ENCODE measurements around the gene ITSN1. TPM values are rescaled to one million over a fixed set of nuclear protein-coding genes. Genes with fewer than 3 reads are reported as not detected.

ITSN1 gene
- total and polyA plus RNA-seq, 2 of the 13 experiments (the other 11 are each of a cell fraction or from before 2014, with no cell fraction given): 26.1 to 33.8 TPM

DNA sequence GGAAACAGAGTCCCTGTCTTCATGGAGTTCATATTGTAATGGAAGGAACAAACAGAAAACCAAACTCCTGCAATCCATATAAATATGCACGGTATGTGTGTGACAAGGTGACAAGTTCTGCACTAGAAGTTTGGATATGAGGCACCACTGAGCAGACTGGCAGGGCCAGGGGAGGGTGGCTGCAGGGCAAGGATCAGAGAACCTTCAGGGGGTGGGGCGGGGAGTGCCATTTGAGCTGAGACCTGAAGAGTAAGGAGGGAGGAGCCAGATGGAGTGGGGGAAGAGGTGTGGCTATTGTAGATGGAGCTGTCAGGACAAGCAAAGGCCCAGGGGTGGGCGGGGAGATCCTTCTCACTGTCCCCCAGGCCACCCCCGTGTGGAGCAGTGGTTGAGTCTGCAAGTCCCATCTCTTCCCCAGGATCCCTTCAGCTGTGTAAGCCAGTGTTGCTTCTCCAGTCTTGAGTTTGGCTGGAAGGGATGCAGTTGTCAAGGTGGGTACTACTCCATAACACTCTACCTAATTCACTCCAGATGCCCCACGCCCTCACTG, 196.9 kb downstream of the ITSN1 start:
- no peak overlapping the region for H3K4me3 ChIP-seq (replicated peaks in 1 of 3; ENCODE audit: insufficient read depth in 1 of 3, low read depth in 2 of 3, low read length in 3 of 3)
- H3K4me2 ChIP-seq (ENCODE audit: low read depth, low read length): no peak overlapping the region
- no peak overlapping the region for H2AFZ ChIP-seq (ENCODE audit: low read length)
- no TSS peak for BruUV-seq (replicated peaks)
- ChIA-PET CTCF (ENCODE audit: low intra/inter-chr PET ratio, low total read pairs) (no interaction called here), POLR2A (no interaction called here)
- peaks cover 2 to 11% of the 10 kb centered on the region in 2 experiments; a peak in 3 of 5 replicates for H3K36me3 ChIP-seq (replicated peaks in 1 of 2; ENCODE audit: control insufficient read depth in 1 of 2, insufficient read depth in 2 of 2, low read length in 2 of 2)
- no peaks in the 10 kb centered on the region for H4K20me1 ChIP-seq (ENCODE audit: insufficient read depth, low read length)
- no peak overlapping the region for H3K27ac ChIP-seq (ENCODE audit: extremely low read length, insufficient read depth, low read length)
- DNase-seq (ENCODE audit: low spot score) (no peak), ATAC-seq (no peak), FAIRE-seq (no peak)
- H3K9ac ChIP-seq (ENCODE audit: insufficient read depth, low read depth, low read length): no peak overlapping the region
- TF ChIP-seq, protein P1, sequence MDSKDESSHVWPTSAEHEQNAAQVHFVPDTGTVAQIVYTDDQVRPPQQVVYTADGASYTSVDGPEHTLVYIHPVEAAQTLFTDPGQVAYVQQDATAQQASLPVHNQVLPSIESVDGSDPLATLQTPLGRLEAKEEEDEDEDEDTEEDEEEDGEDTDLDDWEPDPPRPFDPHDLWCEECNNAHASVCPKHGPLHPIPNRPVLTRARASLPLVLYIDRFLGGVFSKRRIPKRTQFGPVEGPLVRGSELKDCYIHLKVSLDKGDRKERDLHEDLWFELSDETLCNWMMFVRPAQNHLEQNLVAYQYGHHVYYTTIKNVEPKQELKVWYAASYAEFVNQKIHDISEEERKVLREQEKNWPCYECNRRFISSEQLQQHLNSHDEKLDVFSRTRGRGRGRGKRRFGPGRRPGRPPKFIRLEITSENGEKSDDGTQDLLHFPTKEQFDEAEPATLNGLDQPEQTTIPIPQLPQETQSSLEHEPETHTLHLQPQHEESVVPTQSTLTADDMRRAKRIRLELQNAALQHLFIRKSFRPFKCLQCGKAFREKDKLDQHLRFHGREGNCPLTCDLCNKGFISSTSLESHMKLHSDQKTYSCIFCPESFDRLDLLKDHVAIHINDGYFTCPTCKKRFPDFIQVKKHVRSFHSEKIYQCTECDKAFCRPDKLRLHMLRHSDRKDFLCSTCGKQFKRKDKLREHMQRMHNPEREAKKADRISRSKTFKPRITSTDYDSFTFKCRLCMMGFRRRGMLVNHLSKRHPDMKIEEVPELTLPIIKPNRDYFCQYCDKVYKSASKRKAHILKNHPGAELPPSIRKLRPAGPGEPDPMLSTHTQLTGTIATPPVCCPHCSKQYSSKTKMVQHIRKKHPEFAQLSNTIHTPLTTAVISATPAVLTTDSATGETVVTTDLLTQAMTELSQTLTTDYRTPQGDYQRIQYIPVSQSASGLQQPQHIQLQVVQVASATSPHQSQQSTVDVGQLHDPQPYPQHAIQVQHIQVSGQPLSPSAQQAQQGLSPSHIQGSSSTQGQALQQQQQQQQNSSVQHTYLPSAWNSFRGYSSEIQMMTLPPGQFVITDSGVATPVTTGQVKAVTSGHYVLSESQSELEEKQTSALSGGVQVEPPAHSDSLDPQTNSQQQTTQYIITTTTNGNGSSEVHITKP (CRISPR knock-in tag; IDR thresholded peaks at IDR 0.05; ENCODE audit: low read depth): 0 out of 2 replicates have a peak, but pooled peaks have one; percentile 35
- no peak for TF ChIP-seq ZNF30 (CRISPR knock-in tag; IDR thresholded peaks at IDR 0.05)
- no peaks in the 10 kb centered on the region for H3K79me2 ChIP-seq (ENCODE audit: insufficient read depth, low read length)
- in situ Hi-C loops (cut with HindIII; ENCODE audit: extremely low pct_ligation_motif_present, low pct_unique_long_range_greater_than_20kb) (no loop called here), intact Hi-C loops (cut with micrococcal nuclease; ENCODE audit: unreplicated experiment) (no loop called here)
- H3K27me3 ChIP-seq (ENCODE audit: control insufficient read depth in 1 of 2, insufficient read depth in 2 of 2, low read length in 2 of 2): no peaks in the 10 kb centered on the region
- peaks cover 22% of the 10 kb centered on the region for H3K4me1 ChIP-seq (ENCODE audit: insufficient read depth, low read length)
- WGBS (ENCODE audit: low lambda C conversion rate): 94% methylated on average over 3 of the region's 5 CpGs
- no peaks in the 10 kb centered on the region for H3K9me3 ChIP-seq (ENCODE audit: low read length)

GRCh38 chr21:33839806-33840205, 197.5 kb downstream of the ITSN1 start:
- Histone ChIP-seq H3K4me1 (ENCODE audit: insufficient read depth, low read length) (peaks cover 28% of the 10 kb centered on the region), H3K27ac (ENCODE audit: extremely low read length, insufficient read depth, low read length) (no peak overlapping the region), H3K9me3 (ENCODE audit: low read length) (no peaks in the 10 kb centered on the region), H3K79me2 (ENCODE audit: insufficient read depth, low read length) (no peaks in the 10 kb centered on the region), H3K9ac (ENCODE audit: insufficient read depth, low read depth, low read length) (no peak overlapping the region), H3K4me2 (ENCODE audit: low read depth, low read length) (no peak overlapping the region), H3K27me3 (ENCODE audit: control insufficient read depth in 1 of 2, insufficient read depth in 2 of 2, low read length in 2 of 2) (no peaks in the 10 kb centered on the region), H2AFZ (ENCODE audit: low read length) (no peak overlapping the region), H4K20me1 (ENCODE audit: insufficient read depth, low read length) (no peaks in the 10 kb centered on the region), H3K36me3 (replicated peaks in 1 of 2; ENCODE audit: control insufficient read depth in 1 of 2, insufficient read depth in 2 of 2, low read length in 2 of 2) (peaks cover 2 to 11% of the 10 kb centered on the region in 2 experiments; a peak in 3 of 5 replicates), H3K4me3 (replicated peaks in 1 of 3; ENCODE audit: insufficient read depth in 1 of 3, low read depth in 2 of 3, low read length in 3 of 3) (no peak overlapping the region)
- WGBS (ENCODE audit: low lambda C conversion rate): 91% methylated on average over 3 of the region's 5 CpGs
- no peak for DNase-seq (ENCODE audit: low spot score)
- no peak for TF ChIP-seq FOXP4 (CRISPR knock-in tag; IDR thresholded peaks at IDR 0.05)
- no peak for TF ChIP-seq FOXK2 (IDR thresholded peaks at IDR 0.05)
- no peak for TF ChIP-seq JUND (CRISPR knock-in tag; IDR thresholded peaks at IDR 0.05)
- no peak for FAIRE-seq
- POLR2A ChIA-PET: no interaction called here
- no TSS peak for BruUV-seq (replicated peaks)
- CTCF ChIA-PET (ENCODE audit: low intra/inter-chr PET ratio, low total read pairs): no interaction called here
- no peak for ATAC-seq
- intact Hi-C loops (cut with micrococcal nuclease; ENCODE audit: unreplicated experiment) (no loop called here), in situ Hi-C loops (cut with HindIII; ENCODE audit: extremely low pct_ligation_motif_present, low pct_unique_long_range_greater_than_20kb) (no loop called here)
